ENCODE measurements around the gene PRTG.

- no peak; the same call in 1 of the 2 replicates for TF ChIP-seq CTCF (IDR thresholded peaks at IDR 0.05)
- TF ChIP-seq ZFX (IDR thresholded peaks at IDR 0.05; ENCODE audit: borderline replicate concordance): no peak
These were observed 987 bp downstream of the PRTG start for GRCh38 chr15:55741833-55742497.
